H7 (cell line): Measurements from ENCODE around the gene MAN2A2. TPM values are rescaled to one million over a fixed set of nuclear protein-coding genes. Genes with fewer than 3 reads are reported as not detected.
"Not testable (repeated sequence)": the region's sequence is repeated elsewhere in the genome, so short reads cannot be mapped to it uniquely, and the experiment has no call there.

ENCODE experiments used
- DNase-seq: peaks from one replicate; pipeline ENCODE4 v3.0.0; 2012
- H3K27me3 ChIP-seq: 2 replicates; pipeline ENCODE4 v1.6.0; 2011; ENCODE audit warnings: mild to moderate bottlenecking, low read length; ENCODE audit not compliant: control insufficient read depth, insufficient read depth
- H3K36me3 ChIP-seq: replicated peaks from 2 replicates; pipeline ENCODE4 v1.5.1; 2011; ENCODE audit warnings: low read length; ENCODE audit not compliant: control insufficient read depth, insufficient read depth
- H3K4me3 ChIP-seq: 2 replicates; pipeline ENCODE4 v1.5.1; 2011; ENCODE audit warnings: low read depth, mild to moderate bottlenecking, control low read depth, low read length, moderate library complexity; ENCODE audit not compliant: insufficient read depth
- total RNA-seq: library from RNA; depleted of rRNA; stranded (reverse); fragments of >200 nt; shearing (Covaris generic); gene quantifications from 2 replicates; pipeline ENCODE4 v1.2.3, GENCODE V29; 2014

The MAN2A2 gene
- total RNA-seq, 1 experiment from 2014 or later, result 7.4 TPM

GRCh38 chr15:90926766-90927165, 23.7 kb downstream of the MAN2A2 start:
- H3K4me3 ChIP-seq, H3K36me3 ChIP-seq, DNase-seq, H3K27me3 ChIP-seq: not testable (repeated sequence)

- H3K27me3 ChIP-seq, H3K36me3 ChIP-seq, DNase-seq, H3K4me3 ChIP-seq: not testable (repeated sequence)
These were observed 25.0 kb downstream of the MAN2A2 start for GRCh38 chr15:90928106-90928505.

GRCh38 chr15:90929246-90930019, 26.3 kb downstream of the MAN2A2 start:
- H3K36me3 ChIP-seq, result no peaks in the 10 kb centered on the region
- no peak for DNase-seq
- H3K27me3 ChIP-seq, result no peaks in the 10 kb centered on the region; the same call in 1 of the 2 replicates
- no peak overlapping the region for H3K4me3 ChIP-seq

- Histone ChIP-seq H3K36me3 (no peaks in the 10 kb centered on the region), H3K4me3 (no peak overlapping the region)
- DNase-seq, result no peak
These were observed 27.9 kb downstream of the MAN2A2 start for GRCh38 chr15:90930861-90931574.

GRCh38 chr15:90931575-90931827, 28.4 kb downstream of the MAN2A2 start:
- H3K36me3 ChIP-seq, result peaks cover 2% of the 10 kb centered on the region
- peak overlapping the region; percentile 58 for H3K4me3 ChIP-seq
- H3K27me3 ChIP-seq, result no peaks in the 10 kb centered on the region; the same call in 1 of the 2 replicates
- DNase-seq, result no peak

More at GRCh38 chr15:90930861-90931574, 27.9 kb downstream of the MAN2A2 start:
- no peaks in the 10 kb centered on the region; the same call in 1 of the 2 replicates for H3K27me3 ChIP-seq

- Histone ChIP-seq H3K27me3 (no peaks in the 10 kb centered on the region; the same call in 1 of the 2 replicates), H3K4me3 (peak within 1 kb of the TSS; percentile 58), H3K36me3 (peaks cover 4% of the 10 kb centered on the region)
- DNase-seq, result peak; percentile 99
These were observed 28.9 kb downstream of the MAN2A2 start, which contains the start of gene HDDC3 for GRCh38 chr15:90931828-90932659. TSS of gene HDDC3 (minus strand) at chr15:90932549. CDS start at chr15:90932540, 9 bp downstream.

- DNase-seq, result no peak
- Histone ChIP-seq H3K36me3 (peaks cover 4% of the 10 kb centered on the region), H3K4me3 (no peak overlapping the region; the same call in 1 of the 2 replicates), H3K27me3 (no peaks in the 10 kb centered on the region; the same call in 1 of the 2 replicates)
These were observed 29.5 kb downstream of the MAN2A2 start for GRCh38 chr15:90932660-90932991.

GRCh38 chr15:90933301-90933700, 30.2 kb downstream of the MAN2A2 start:
- no peaks in the 10 kb centered on the region; the same call in 1 of the 2 replicates for H3K27me3 ChIP-seq
- peaks cover 7% of the 10 kb centered on the region for H3K36me3 ChIP-seq
- H3K4me3 ChIP-seq, result no peak overlapping the region
- no peak for DNase-seq

- peak; percentile 94 for DNase-seq
- Histone ChIP-seq H3K4me3 (peak overlapping the region; percentile 74), H3K27me3 (no peaks in the 10 kb centered on the region; the same call in 1 of the 2 replicates), H3K36me3 (peaks cover 8% of the 10 kb centered on the region)
These were observed 31.3 kb downstream of the MAN2A2 start for GRCh38 chr15:90934256-90934948.

- peak; percentile 100 for DNase-seq
- H3K4me3 ChIP-seq, result peak within 1 kb of the TSS; percentile 74
- no peaks in the 10 kb centered on the region; the same call in 1 of the 2 replicates for H3K27me3 ChIP-seq
- H3K36me3 ChIP-seq, result peaks cover 16% of the 10 kb centered on the region
These were observed 32.0 kb downstream of the MAN2A2 start, which contains the start of gene UNC45A for GRCh38 chr15:90934949-90935751. TSS of gene UNC45A (plus strand) at chr15:90935285. CDS start at chr15:90935325, 40 bp downstream.

- Histone ChIP-seq H3K4me3 (no peak overlapping the region), H3K36me3 (peaks cover 24% of the 10 kb centered on the region), H3K27me3 (no peaks in the 10 kb centered on the region; the same call in 1 of the 2 replicates)
- DNase-seq, result no peak
These were observed 33.7 kb downstream of the MAN2A2 start for GRCh38 chr15:90936823-90937222.

GRCh38 chr15:90938261-90938660, 35.2 kb downstream of the MAN2A2 start:
- DNase-seq, result no peak

GRCh38 chr15:90939756-90940155, 36.7 kb downstream of the MAN2A2 start:
- Histone ChIP-seq H3K4me3 (no peak overlapping the region), H3K36me3 (peaks cover 38% of the 10 kb centered on the region), H3K27me3 (no peaks in the 10 kb centered on the region)
- no peak for DNase-seq

More at GRCh38 chr15:90938261-90938660, 35.2 kb downstream of the MAN2A2 start:
- Histone ChIP-seq H3K27me3 (no peaks in the 10 kb centered on the region; the same call in 1 of the 2 replicates), H3K4me3 (no peak overlapping the region), H3K36me3 (peaks cover 33% of the 10 kb centered on the region)
